ENCODE data around the gene RAPGEF3. TPM values are rescaled to one million over a fixed set of nuclear protein-coding genes. Genes with fewer than 3 reads are reported as not detected.

The RAPGEF3 gene
- total RNA-seq, 4 donors from 2014 or later = 24.2 to 270 (median 59.1) TPM

GRCh38 chr12:47747126-47747525, 11.6 kb downstream of the RAPGEF3 start:
- TF ChIP-seq CTCF (IDR thresholded peaks at IDR 0.05) = no peak
- DNase-seq (ENCODE audit: low spot score) (no peak), ATAC-seq (ENCODE audit: low FRiP score) (no peak)

DNA sequence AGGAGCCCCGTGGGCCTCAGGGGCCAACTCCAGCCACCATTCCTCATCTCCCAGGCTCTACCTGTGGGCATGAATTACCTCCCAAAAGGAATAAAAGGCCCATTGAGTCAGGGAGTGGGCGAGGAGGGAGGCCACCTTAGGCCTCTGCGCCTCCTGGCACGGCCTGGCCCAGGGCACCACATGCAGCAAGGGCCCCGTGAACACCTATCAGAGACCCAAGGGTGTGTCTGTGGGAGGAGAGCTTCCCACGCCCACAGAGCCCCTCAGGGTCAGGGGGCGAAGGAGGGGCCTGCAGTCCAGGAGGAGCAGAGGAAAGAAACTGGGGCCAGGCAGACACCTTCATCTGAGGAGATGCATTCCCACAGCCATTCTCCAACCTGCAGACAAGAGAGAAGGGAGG, 12.2 kb downstream of the RAPGEF3 start:
- ATAC-seq (ENCODE audit: low FRiP score) = no peak
- TF ChIP-seq CTCF (IDR thresholded peaks at IDR 0.05) = no peak
- DNase-seq (ENCODE audit: low spot score) = no peak

DNA sequence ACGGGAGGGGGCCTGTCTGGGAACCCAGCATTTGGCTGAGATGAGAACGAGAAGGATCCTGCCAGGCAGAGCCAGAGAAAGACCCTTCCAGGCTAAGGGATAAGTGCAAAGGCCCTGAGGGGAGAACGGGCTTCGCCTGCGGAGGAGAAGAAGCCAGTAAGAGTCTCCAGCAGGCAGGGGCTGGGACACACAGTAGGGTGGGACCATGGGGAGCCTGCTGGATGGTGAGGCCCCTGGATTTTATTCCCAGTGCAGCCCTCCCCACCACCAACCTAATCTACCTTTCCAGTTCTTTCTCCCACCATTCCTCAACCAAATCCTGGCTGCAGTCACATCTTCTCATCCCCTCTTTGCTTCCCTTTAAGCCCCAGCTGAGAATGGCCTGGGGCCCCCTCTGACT, 12.6 kb downstream of the RAPGEF3 start:
- DNase-seq (ENCODE audit: low spot score) (no peak), ATAC-seq (ENCODE audit: low FRiP score) (no peak)
- no peak for TF ChIP-seq CTCF (IDR thresholded peaks at IDR 0.05)

- ATAC-seq (ENCODE audit: low FRiP score) = no peak
- no peak for TF ChIP-seq CTCF (IDR thresholded peaks at IDR 0.05)
- no peak for DNase-seq (ENCODE audit: low spot score)
Measured at GRCh38 chr12:47745485-47746041, 13.1 kb downstream of the RAPGEF3 start.

DNA sequence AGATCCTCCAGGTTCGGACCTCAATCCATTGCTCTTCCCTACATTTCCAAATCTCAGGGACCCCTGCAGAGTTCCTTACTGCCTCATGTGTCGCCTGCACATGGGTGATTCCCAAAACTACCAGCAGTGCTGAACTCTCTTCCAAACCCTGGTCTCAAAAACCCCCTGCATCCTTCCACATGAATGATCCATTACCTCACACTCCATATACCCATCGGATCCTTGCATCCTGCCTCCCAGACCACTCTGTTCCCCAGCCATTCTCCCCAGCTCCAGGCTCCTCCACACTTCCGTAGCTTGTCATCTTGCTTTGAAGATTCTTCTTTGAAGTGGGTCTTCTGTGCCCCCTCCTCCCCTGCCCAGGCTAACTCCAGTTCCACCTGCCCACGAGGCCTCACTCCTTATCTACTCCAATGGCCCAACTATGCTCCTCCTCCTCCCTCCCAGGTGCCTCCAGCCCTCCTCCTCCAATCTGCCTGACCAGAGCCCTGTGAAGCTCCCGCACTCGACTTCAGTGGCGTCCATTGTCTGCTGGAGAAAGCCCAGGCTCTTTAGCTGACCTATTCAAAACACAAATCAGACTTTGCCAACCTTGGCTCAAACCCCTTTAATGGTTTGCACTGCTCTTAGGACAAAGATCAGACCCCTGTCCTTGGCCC, 13.8 kb downstream of the RAPGEF3 start:
- no peak for TF ChIP-seq CTCF (IDR thresholded peaks at IDR 0.05)
- no peak for DNase-seq (ENCODE audit: low spot score)
- ATAC-seq (ENCODE audit: low FRiP score) = no peak

GRCh38 chr12:47744005-47744651, 14.6 kb downstream of the RAPGEF3 start:
- DNase-seq (ENCODE audit: low spot score) (no peak), ATAC-seq (ENCODE audit: low FRiP score) (no peak)
- TF ChIP-seq CTCF (IDR thresholded peaks at IDR 0.05) = no peak
